NCI-H1105 treated with DMSO at 0.1 percent for 48 hours (cell line): Measurements from ENCODE around the gene EFCAB11.

ENCODE experiments used
- DNase-seq: peaks from one replicate; lab custom pipeline; 2025; lab: John Stamatoyannopoulos, UW

EFCAB11 gene

GRCh38 chr14:89954070-89955021 lies at the start of gene EFCAB11:
Gene EFCAB11, minus strand, starts transcription at chr14:89954730. Its CDS starts 70 bp downstream, at chr14:89954660.
- peak; percentile 99 for DNase-seq

- DNase-seq: no peak
Observed at GRCh38 chr14:90003526-90004307, 49.2 kb upstream of the EFCAB11 start.

GRCh38 chr14:90000935-90001334 lies 46.4 kb upstream of the EFCAB11 start:
- DNase-seq: no peak

GRCh38 chr14:89996963-89997362 lies 42.4 kb upstream of the EFCAB11 start:
- DNase-seq: no peak

- DNase-seq: no peak
Observed at GRCh38 chr14:89992273-89992672, 37.7 kb upstream of the EFCAB11 start.

GRCh38 chr14:89990623-89991275 lies 36.2 kb upstream of the EFCAB11 start:
- DNase-seq: no peak

- no peak for DNase-seq
Observed at GRCh38 chr14:89990218-89990617, 35.7 kb upstream of the EFCAB11 start.

- no peak for DNase-seq
Observed at GRCh38 chr14:89988787-89989186, 34.3 kb upstream of the EFCAB11 start.

GRCh38 chr14:89987161-89987475 lies 32.6 kb upstream of the EFCAB11 start:
- no peak for DNase-seq

- no peak for DNase-seq
Observed at GRCh38 chr14:89986462-89987160, 32.1 kb upstream of the EFCAB11 start.

- no peak for DNase-seq
Observed at GRCh38 chr14:89983375-89983774, 28.8 kb upstream of the EFCAB11 start.

GRCh38 chr14:89978656-89979055 lies 24.1 kb upstream of the EFCAB11 start:
- DNase-seq: no peak

GRCh38 chr14:89977668-89978067 lies 23.1 kb upstream of the EFCAB11 start:
- no peak for DNase-seq

GRCh38 chr14:89973234-89973823 lies 18.8 kb upstream of the EFCAB11 start:
- DNase-seq: peak; percentile 52

GRCh38 chr14:89965839-89966238 lies 11.3 kb upstream of the EFCAB11 start:
- no peak for DNase-seq

GRCh38 chr14:89963288-89963978 lies 8.9 kb upstream of the EFCAB11 start:
- DNase-seq: no peak

GRCh38 chr14:89960914-89961313 lies 6.4 kb upstream of the EFCAB11 start:
- DNase-seq: no peak

- DNase-seq: no peak
Observed at GRCh38 chr14:89959853-89960445, 5.4 kb upstream of the EFCAB11 start.

- DNase-seq: no peak
Observed at GRCh38 chr14:89958966-89959365, 4.4 kb upstream of the EFCAB11 start.

GRCh38 chr14:89957791-89958190 lies 3.3 kb upstream of the EFCAB11 start:
- no peak for DNase-seq

GRCh38 chr14:89957376-89957775 lies 2.8 kb upstream of the EFCAB11 start:
- DNase-seq: no peak
